ENCODE results near the gene ZNF579. TPM values are rescaled to one million over a fixed set of nuclear protein-coding genes. Genes with fewer than 3 reads are reported as not detected.
A peak's percentile ranks its signal among the peaks of the same experiment; 100 is the strongest.

ZNF579 gene
- total and polyA plus RNA-seq, 9 of the 15 experiments (the other 6 are each of a cell fraction or from before 2014, with no cell fraction given): 0.06 to 15.9 (median 1.6) TPM

DNA sequence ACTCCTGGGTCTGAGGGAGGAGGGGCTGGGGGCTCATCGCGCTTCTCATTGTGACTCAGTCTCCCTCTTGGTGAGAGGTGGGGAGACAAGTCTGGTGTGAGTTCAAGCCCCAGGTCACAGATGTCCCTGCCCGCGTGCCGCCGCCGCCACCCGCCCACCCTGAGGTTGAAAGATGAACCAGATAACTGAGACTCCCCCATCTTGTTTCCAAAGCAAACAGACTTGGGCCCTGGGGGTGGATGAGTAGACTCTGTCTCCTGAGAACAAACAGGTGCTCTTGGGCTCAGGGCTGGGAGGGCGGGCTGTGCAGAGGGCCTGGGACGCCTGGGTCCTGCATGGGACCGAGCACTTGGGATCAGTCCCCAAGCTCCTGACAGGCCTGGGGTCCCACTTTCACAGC lies 44.3 kb downstream of the ZNF579 start:
- Histone ChIP-seq H3K36me3 (ENCODE audit: control insufficient read depth, insufficient read depth, low read length) (no peaks in the 10 kb centered on the region), H3K79me2 (ENCODE audit: control insufficient read depth, insufficient read depth, low read length) (no peaks in the 10 kb centered on the region), H3K4me1 (replicated peaks in 1 of 2; ENCODE audit: control insufficient read depth in 2 of 2, insufficient read depth in 2 of 2, low read length in 2 of 2) (peaks cover 0 to 40% of the 10 kb centered on the region in 2 experiments; a peak in 2 of 5 replicates), H3K9me1 (ENCODE audit: control insufficient read depth, insufficient read depth, low read length) (no peaks in the 10 kb centered on the region), H3K27me3 (ENCODE audit: control insufficient read depth in 2 of 2, insufficient read depth in 2 of 2, low read length in 2 of 2) (no peaks in the 10 kb centered on the region), H3K9ac (ENCODE audit: insufficient read depth in 1 of 2, low read depth in 2 of 2, low read length in 2 of 2) (no peak overlapping the region), H3K4me3 (no peak overlapping the region), H2AFZ (ENCODE audit: low read depth, low read length) (no peak overlapping the region), H4K20me1 (replicated peaks; ENCODE audit: control insufficient read depth, insufficient read depth, low read length) (no peaks in the 10 kb centered on the region), H3K4me2 (ENCODE audit: insufficient read depth, low read length) (no peak overlapping the region), H3K9me3 (replicated peaks; ENCODE audit: control insufficient read depth, insufficient read depth, low read depth, low read length) (no peaks in the 10 kb centered on the region), H3K27ac (ENCODE audit: extremely low read depth, low read depth, low read length) (no peak overlapping the region)
- intact Hi-C loops (cut with micrococcal nuclease) (no loop called here), in situ Hi-C loops (cut with MboI) (no loop called here)
- FAIRE-seq: no peak
- peak in 1 of 4 experiments; percentile 27 for DNase-seq (ENCODE audit: extremely low read depth in 1 of 4, low spot score in 3 of 4)
- ATAC-seq: no peak
- ChIA-PET POLR2A (no interaction called here), CTCF (ENCODE audit: low intra/inter-chr PET ratio) (interaction anchor here (0.8 kb wide), 1 partner anchor 20 kb away, joined by 3 read pairs; no protein-coding TSS in a partner anchor)
- WGBS (ENCODE audit: insufficient coverage, low coverage, missing lambda C conversion rate): 25% methylated on average over 7 of the region's 11 CpGs
- TF ChIP-seq EGR1 (conservative IDR thresholded peaks at IDR 0.05): peak; percentile 36
- TF ChIP-seq, protein P1, sequence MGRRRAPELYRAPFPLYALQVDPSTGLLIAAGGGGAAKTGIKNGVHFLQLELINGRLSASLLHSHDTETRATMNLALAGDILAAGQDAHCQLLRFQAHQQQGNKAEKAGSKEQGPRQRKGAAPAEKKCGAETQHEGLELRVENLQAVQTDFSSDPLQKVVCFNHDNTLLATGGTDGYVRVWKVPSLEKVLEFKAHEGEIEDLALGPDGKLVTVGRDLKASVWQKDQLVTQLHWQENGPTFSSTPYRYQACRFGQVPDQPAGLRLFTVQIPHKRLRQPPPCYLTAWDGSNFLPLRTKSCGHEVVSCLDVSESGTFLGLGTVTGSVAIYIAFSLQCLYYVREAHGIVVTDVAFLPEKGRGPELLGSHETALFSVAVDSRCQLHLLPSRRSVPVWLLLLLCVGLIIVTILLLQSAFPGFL (CRISPR knock-in tag; IDR thresholded peaks at IDR 0.05): no peak
- BruUV-seq (replicated peaks): no TSS peak

DNA sequence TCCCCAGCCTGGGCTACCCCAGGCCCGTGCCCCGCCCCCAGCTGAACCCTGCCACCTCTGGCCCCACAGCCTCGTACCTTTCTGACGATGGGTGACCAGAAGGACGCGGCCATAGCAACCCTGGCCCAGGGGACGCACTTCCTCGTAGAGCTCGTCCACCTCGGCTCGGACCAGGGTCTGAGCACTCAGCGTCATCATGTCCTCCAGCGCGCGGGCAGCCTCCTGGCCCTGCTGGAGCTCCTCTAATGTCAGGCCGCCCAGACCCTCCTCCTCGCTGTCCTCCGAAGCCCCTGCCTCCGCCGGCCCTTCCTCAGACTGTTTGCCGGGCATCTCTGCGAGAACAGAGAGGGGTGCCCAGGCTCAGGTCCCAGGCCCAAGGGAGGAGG lies 44.7 kb downstream of the ZNF579 start:
- ChIA-PET POLR2A (interaction anchor here (0.8 kb wide), 1 partner anchor 38 kb away, joined by 3 read pairs; no protein-coding TSS in a partner anchor), CTCF (ENCODE audit: low intra/inter-chr PET ratio) (interaction anchor here (0.8 kb wide), 1 partner anchor 19 kb away, joined by 3 read pairs; no protein-coding TSS in a partner anchor)
- H3K4me3 ChIP-seq: no peak overlapping the region
- no peaks in the 10 kb centered on the region for H3K79me2 ChIP-seq (ENCODE audit: control insufficient read depth, insufficient read depth, low read length)
- H3K27me3 ChIP-seq (ENCODE audit: control insufficient read depth in 2 of 2, insufficient read depth in 2 of 2, low read length in 2 of 2): no peaks in the 10 kb centered on the region
- no peaks in the 10 kb centered on the region for H3K36me3 ChIP-seq (ENCODE audit: control insufficient read depth, insufficient read depth, low read length)
- in situ Hi-C loops (cut with MboI): no loop called here
- no peaks in the 10 kb centered on the region for H3K9me1 ChIP-seq (ENCODE audit: control insufficient read depth, insufficient read depth, low read length)
- ATAC-seq (no peak), FAIRE-seq (no peak), DNase-seq (ENCODE audit: extremely low read depth in 1 of 4, low spot score in 3 of 4) (no peak)
- no peaks in the 10 kb centered on the region for H4K20me1 ChIP-seq (replicated peaks; ENCODE audit: control insufficient read depth, insufficient read depth, low read length)
- H3K4me2 ChIP-seq (ENCODE audit: insufficient read depth, low read length): no peak overlapping the region
- H3K4me1 ChIP-seq (replicated peaks in 1 of 2; ENCODE audit: control insufficient read depth in 2 of 2, insufficient read depth in 2 of 2, low read length in 2 of 2): peaks cover 0 to 39% of the 10 kb centered on the region in 2 experiments; a peak in 2 of 5 replicates
- WGBS (ENCODE audit: insufficient coverage, low coverage, missing lambda C conversion rate): 60% methylated on average over 21 of the region's 22 CpGs
- H3K27ac ChIP-seq (ENCODE audit: extremely low read depth, low read depth, low read length): no peak overlapping the region
- no peak overlapping the region for H2AFZ ChIP-seq (ENCODE audit: low read depth, low read length)
- intact Hi-C loops (cut with micrococcal nuclease): no loop called here
- no peaks in the 10 kb centered on the region for H3K9me3 ChIP-seq (replicated peaks; ENCODE audit: control insufficient read depth, insufficient read depth, low read depth, low read length)
- BruUV-seq (replicated peaks): no TSS peak
- peak overlapping the region in 1 of 2 experiments; percentile 22; a peak in 1 of 4 replicates for H3K9ac ChIP-seq (ENCODE audit: insufficient read depth in 1 of 2, low read depth in 2 of 2, low read length in 2 of 2)
- TF ChIP-seq ZNF695 (CRISPR knock-in tag; IDR thresholded peaks at IDR 0.05): no peak
- TF ChIP-seq RBBP5 (IDR thresholded peaks at IDR 0.05; ENCODE audit: borderline replicate concordance, insufficient read depth, low read length, poor library complexity, severe bottlenecking): no peak
- TF ChIP-seq, protein P2, sequence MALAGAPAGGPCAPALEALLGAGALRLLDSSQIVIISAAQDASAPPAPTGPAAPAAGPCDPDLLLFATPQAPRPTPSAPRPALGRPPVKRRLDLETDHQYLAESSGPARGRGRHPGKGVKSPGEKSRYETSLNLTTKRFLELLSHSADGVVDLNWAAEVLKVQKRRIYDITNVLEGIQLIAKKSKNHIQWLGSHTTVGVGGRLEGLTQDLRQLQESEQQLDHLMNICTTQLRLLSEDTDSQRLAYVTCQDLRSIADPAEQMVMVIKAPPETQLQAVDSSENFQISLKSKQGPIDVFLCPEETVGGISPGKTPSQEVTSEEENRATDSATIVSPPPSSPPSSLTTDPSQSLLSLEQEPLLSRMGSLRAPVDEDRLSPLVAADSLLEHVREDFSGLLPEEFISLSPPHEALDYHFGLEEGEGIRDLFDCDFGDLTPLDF (CRISPR knock-in tag; IDR thresholded peaks at IDR 0.05): no peak
- no peak for TF ChIP-seq EWSR1 (IDR thresholded peaks at IDR 0.05; ENCODE audit: borderline replicate concordance, low read depth, partially characterized antibody)
- no peak for TF ChIP-seq ZNF79 (CRISPR knock-in tag; IDR thresholded peaks at IDR 0.05; ENCODE audit: low read depth)
- TF ChIP-seq, protein P3, sequence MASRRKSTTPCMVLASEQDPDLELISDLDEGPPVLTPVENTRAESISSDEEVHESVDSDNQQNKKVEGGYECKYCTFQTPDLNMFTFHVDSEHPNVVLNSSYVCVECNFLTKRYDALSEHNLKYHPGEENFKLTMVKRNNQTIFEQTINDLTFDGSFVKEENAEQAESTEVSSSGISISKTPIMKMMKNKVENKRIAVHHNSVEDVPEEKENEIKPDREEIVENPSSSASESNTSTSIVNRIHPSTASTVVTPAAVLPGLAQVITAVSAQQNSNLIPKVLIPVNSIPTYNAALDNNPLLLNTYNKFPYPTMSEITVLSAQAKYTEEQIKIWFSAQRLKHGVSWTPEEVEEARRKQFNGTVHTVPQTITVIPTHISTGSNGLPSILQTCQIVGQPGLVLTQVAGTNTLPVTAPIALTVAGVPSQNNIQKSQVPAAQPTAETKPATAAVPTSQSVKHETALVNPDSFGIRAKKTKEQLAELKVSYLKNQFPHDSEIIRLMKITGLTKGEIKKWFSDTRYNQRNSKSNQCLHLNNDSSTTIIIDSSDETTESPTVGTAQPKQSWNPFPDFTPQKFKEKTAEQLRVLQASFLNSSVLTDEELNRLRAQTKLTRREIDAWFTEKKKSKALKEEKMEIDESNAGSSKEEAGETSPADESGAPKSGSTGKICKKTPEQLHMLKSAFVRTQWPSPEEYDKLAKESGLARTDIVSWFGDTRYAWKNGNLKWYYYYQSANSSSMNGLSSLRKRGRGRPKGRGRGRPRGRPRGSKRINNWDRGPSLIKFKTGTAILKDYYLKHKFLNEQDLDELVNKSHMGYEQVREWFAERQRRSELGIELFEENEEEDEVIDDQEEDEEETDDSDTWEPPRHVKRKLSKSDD (conservative IDR thresholded peaks at IDR 0.05; ENCODE audit: low read length): no peak
- no peak for TF ChIP-seq NFIC (IDR thresholded peaks at IDR 0.05)

All from K562 (cell line).